HG03575 (cell line): Measurements from ENCODE around the gene PCSK9.

Source experiments
- ATAC-seq: cut with Tn5 transposase; IDR thresholded peaks from one replicate; pipeline ENCODE4 v1.9.1; 2021; ENCODE audit not compliant: unreplicated experiment, insufficient number of reproducible peaks, low FRiP score; ENCODE audit errors: extremely low read depth

PCSK9 gene

GRCh38 chr1:55054396-55054795, 15.0 kb downstream of the PCSK9 start:
- ATAC-seq: no peak

DNA sequence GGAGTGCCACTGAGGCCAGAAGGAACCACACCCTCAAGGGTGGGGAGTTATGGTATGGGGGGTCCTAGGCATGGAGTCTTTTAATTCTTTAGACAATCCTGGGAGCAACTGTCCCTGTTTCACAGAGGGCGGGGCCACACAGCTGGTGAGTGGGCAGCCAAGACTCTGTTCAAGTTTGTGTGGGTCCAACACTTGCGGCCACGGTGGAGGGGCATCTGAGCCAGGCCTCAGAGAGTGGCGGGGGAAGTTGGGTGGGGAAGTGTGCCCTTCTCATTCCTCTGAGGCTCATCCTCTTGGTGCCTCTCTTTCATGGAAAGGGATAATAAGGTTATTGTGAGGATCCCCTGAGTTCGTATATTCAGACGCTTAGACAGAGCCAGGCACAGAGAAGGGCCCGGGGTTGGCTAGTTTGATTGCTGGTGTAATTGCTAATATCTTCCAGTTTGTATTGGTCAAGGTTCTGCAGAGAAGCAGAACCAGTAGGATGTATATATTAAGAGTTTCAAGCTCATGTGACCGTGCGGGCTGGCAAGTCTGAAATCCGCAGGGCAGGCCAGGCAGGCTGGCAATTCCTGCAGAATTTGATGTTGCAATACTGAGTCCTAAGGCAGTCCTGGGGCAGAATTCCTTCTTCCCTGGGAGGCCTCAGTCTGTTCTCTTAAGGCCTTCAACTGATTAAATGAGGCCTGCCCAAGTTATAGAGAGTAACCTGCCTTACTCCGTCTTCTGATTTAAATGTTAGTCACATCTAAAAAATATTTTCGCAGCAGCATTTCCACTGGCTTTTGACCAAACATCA, 15.9 kb downstream of the PCSK9 start:
- ATAC-seq: no peak

DNA sequence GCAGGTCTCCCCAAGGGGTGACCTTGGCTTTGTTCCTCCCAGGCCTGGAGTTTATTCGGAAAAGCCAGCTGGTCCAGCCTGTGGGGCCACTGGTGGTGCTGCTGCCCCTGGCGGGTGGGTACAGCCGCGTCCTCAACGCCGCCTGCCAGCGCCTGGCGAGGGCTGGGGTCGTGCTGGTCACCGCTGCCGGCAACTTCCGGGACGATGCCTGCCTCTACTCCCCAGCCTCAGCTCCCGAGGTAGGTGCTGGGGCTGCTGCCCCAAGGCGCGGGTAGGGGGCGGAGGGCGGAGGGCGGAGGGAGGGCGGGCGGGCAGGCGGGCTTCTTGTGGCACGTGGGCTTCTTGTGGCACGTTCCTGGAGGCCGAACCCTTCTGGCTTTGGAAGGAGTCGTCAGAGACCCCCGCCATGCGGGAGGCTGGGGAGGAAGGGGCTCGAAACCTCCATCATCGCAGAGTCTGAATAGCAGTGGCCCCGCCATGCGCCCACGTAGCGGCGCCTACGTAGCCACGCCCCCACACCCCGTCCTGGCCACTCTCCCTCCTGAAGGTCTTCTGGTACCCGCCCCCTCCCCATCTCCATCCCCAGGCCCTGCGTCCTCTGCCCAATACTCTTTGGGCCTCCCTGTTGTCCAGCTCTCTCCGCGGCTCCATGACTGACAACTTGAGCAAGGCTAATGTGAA, 16.7 kb downstream of the PCSK9 start:
- ATAC-seq: no peak

GRCh38 chr1:55056632-55056992, 17.3 kb downstream of the PCSK9 start:
- no peak for ATAC-seq

GRCh38 chr1:55057270-55057955, 18.1 kb downstream of the PCSK9 start:
- no peak for ATAC-seq

DNA sequence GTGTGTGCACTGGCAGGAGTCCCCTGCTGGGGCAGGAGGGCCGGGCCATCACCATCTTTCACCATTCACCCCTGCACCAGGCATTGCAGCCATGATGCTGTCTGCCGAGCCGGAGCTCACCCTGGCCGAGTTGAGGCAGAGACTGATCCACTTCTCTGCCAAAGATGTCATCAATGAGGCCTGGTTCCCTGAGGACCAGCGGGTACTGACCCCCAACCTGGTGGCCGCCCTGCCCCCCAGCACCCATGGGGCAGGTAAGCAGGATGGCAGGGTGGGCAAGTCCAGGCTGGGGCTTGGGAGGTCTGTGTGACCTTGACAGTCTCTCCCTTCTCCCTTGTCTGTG, 18.6 kb downstream of the PCSK9 start:
- ATAC-seq: no peak

- ATAC-seq: no peak
Measured at GRCh38 chr1:55059302-55060132, 20.2 kb downstream of the PCSK9 start.

DNA sequence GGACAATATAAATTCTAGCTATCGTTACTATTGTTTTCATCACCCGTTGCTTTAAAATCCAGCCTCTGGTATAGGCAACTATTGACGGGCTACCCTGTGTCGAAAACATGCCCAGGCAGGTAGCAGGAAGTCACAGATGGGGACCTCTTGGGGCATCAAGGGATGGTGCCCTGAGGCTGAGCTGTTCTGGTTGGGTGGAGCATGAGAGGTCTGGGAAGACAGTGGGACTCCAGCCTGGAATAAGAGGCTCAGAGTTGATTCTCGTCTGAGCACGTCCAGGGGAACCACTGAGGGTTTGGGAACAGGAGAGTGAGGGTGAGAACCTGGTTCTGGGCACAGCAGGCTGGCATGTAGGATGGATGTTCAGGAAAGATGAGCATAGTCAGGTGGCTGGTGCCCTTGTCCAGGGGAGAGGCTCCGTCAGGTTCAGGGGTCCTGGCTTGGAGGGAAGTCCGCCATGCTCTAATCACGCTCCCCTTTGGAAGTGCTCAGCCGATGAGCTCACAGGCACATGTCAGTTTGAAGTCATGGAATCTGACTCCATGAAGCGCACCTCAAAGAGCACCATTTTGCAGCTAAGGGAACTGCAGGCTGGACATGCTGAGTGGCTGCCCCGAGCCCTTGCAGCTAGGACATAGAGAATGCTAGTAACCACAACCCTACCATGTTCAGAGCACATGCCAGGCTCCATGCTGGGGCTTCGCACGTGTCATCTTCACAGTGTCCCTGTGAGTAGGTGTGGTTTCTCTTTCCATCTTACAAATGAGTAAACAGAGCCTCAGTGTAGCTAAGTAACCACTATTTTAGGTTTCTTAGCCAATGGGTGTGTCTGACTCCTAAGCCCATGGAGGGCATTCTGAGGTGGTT, 21.0 kb downstream of the PCSK9 start:
- ATAC-seq: no peak

DNA sequence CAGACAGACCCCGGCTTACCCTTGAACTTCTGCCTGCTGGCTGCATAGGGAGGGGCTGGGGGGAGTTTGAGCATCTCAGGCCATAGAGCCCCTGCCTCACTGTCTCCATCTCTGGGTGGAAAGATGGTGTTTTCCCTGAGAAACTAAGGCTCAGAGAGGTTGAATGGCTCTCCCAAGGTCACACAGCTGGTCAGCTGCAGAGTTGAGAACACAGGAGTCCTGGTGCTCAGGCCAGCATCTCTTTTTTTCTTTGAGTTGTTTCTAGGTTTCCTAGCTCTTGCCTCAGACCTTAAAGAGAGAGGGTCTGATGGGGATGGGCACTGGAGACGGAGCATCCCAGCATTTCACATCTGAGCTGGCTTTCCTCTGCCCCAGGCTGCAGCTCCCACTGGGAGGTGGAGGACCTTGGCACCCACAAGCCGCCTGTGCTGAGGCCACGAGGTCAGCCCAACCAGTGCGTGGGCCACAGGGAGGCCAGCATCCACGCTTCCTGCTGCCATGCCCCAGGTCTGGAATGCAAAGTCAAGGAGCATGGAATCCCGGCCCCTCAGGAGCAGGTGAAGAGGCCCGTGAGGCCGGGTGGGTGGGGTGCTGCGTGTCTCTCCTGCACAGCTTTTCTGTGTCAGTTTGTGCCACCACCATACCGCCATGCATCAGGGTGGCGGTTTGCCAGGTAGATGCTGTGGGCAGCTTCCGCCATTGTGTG, 21.8 kb downstream of the PCSK9 start:
- ATAC-seq: no peak

DNA sequence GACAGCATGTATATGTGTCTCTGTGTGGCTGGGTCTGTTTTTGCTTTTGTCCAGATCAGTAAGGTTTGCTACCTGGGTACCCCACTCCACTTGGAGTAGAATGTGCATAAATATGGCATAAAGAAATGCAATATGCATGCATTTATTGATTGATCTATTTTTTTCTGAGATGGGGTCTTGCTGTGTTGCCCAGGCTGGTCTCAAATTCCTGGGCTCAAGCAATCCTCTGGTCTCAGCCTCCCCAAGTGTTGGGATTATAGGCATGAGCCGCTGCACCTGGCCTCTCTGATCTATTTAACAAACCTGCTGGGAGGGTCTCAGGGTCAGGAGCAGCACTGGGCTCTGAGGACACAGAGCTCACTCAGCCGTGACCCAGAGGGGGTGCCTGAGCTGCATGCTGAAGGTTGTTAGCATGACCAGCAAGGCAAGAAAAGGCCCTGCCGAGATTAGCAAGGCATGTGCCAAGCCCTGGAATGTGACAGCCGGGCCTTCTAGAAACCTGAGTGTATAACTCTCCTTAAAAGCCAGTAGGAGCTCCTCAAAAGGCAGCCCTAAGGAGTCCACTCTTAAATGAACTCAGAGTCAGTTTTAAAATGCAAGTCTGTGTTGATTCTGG, 22.5 kb downstream of the PCSK9 start:
- ATAC-seq: no peak

DNA sequence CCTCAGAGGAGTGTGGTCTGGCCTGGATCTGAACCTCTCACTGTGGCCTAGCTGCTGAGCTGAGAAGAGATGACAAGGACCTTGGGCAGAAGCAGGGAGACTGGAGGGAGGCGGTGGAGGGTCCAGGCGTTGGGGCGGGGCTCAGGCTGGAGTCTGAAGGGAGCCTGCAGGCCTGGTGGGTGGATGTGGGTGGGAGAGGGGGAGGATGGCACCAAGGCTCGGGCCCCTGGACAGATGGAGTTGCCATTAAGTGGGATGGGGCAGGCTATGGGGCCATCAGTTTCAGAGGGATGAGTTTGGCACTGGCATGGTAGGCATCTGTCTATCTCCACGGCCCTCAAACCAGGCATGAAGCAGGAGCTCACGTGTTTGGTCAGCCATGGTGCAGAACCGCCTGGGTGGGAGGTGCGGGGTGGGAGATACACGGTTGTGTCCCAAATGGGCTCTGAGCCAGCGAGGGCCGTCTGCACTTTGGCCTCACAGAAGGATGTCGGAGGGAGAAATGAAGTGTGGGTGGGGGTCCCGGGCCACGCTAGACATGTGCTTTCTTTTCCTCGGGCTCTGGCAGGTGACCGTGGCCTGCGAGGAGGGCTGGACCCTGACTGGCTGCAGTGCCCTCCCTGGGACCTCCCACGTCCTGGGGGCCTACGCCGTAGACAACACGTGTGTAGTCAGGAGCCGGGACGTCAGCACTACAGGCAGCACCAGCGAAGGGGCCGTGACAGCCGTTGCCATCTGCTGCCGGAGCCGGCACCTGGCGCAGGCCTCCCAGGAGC, 23.6 kb downstream of the PCSK9 start:
- no peak for ATAC-seq

DNA sequence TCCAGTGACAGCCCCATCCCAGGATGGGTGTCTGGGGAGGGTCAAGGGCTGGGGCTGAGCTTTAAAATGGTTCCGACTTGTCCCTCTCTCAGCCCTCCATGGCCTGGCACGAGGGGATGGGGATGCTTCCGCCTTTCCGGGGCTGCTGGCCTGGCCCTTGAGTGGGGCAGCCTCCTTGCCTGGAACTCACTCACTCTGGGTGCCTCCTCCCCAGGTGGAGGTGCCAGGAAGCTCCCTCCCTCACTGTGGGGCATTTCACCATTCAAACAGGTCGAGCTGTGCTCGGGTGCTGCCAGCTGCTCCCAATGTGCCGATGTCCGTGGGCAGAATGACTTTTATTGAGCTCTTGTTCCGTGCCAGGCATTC, 24.2 kb downstream of the PCSK9 start:
- no peak for ATAC-seq

- ATAC-seq: no peak
Measured at GRCh38 chr1:55064071-55064581, 24.8 kb downstream of the PCSK9 start.

- no peak for ATAC-seq
Measured at GRCh38 chr1:55064861-55065263, 25.5 kb downstream of the PCSK9 start.

DNA sequence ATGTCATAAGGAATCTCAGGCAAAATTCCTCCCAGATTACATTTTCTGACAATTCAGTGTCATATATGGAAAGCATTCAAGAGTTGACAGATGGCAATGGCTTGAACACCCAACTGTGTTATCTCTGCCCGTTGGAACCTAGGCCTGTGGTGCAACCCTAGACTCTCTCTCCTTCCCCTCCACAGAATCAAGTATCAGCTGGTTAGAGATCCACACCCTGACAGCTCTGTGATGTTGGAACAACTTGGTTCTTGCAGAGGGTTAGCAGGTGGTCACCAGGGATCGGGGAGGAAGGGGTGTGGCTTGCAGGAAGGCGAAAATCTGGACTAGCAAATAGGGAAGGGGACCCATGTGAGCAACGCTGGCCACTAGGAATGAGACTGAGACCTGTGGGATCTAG, 26.3 kb downstream of the PCSK9 start:
- no peak for ATAC-seq

DNA sequence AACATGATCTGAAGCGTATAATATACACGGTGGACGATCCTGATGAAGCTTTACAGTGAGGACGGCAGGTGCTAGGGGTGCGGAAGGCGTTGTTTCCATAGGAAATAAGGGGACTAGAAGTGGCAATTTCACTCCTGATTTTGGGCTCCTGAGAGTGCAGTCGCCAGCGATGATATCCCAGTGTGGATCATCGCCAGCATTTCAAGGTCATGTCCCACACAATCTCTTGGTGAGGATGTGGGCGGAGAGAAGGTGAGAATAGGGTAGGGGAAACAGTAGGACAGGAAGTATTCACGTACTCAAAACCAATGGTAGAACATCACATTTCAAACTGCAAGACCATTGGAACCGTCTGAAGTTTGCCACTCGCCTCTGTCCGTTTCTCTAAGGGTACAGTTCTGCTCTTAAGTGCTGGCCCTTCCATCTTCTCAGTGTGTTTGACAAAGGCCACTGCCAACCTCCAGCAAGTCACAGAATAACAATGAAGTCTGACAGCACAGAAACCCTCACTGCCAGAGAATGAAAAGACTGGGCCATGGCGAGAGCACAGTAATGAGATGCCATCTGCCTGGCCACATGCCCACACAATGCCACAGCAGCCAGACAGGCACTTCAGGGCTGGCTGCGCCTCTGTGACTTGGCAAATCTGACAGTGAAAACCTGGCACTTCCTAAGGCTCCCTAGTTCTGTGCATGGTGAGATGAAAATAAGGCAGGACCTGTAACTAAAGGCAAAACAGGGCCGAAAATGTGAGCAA, 27.9 kb downstream of the PCSK9 start:
- ATAC-seq: no peak
